Non-pigmented ciliary epithelial cell (primary cell): Measurements from ENCODE around the gene TNFRSF1A.

Source experiments
- DNase-seq: peaks from one replicate; pipeline ENCODE4 v3.0.0-alpha.2; 2010; ENCODE audit warnings: low read depth

The TNFRSF1A gene

GRCh38 chr12:6323340-6323994, 18.4 kb downstream of the TNFRSF1A start:
- peak; percentile 88 for DNase-seq

- no peak for DNase-seq
Measured at GRCh38 chr12:6322969-6323339, 18.9 kb downstream of the TNFRSF1A start.

- DNase-seq: no peak
Measured at GRCh38 chr12:6322352-6322751, 19.5 kb downstream of the TNFRSF1A start.

GRCh38 chr12:6321905-6322304, 20.0 kb downstream of the TNFRSF1A start:
- DNase-seq: no peak

GRCh38 chr12:6319446-6319845, 22.4 kb downstream of the TNFRSF1A start:
- no peak for DNase-seq

GRCh38 chr12:6318440-6318879, 23.4 kb downstream of the TNFRSF1A start:
- DNase-seq: no peak

GRCh38 chr12:6317693-6318439, 24.0 kb downstream of the TNFRSF1A start:
- DNase-seq: no peak

GRCh38 chr12:6316921-6317692, 24.8 kb downstream of the TNFRSF1A start:
- DNase-seq: no peak

GRCh38 chr12:6315704-6316597, 25.9 kb downstream of the TNFRSF1A start:
- DNase-seq: no peak

- DNase-seq: no peak
Measured at GRCh38 chr12:6315184-6315583, 26.7 kb downstream of the TNFRSF1A start.

GRCh38 chr12:6314776-6315175, 27.1 kb downstream of the TNFRSF1A start:
- no peak for DNase-seq

GRCh38 chr12:6313326-6313940, 28.4 kb downstream of the TNFRSF1A start:
- DNase-seq: no peak

GRCh38 chr12:6312529-6313325, 29.1 kb downstream of the TNFRSF1A start:
- no peak for DNase-seq

- DNase-seq: no peak
Measured at GRCh38 chr12:6311822-6312528, 29.9 kb downstream of the TNFRSF1A start.

- DNase-seq: no peak
Measured at GRCh38 chr12:6310771-6311610, 30.9 kb downstream of the TNFRSF1A start.

GRCh38 chr12:6307529-6307928, 34.3 kb downstream of the TNFRSF1A start:
- no peak for DNase-seq

GRCh38 chr12:6306599-6307220, 35.2 kb downstream of the TNFRSF1A start:
- no peak for DNase-seq

- DNase-seq: no peak
Measured at GRCh38 chr12:6306151-6306550, 35.7 kb downstream of the TNFRSF1A start.

- DNase-seq: no peak
Measured at GRCh38 chr12:6303071-6303470, 38.8 kb downstream of the TNFRSF1A start.
